ENCODE data around the gene CAMK1D. TPM values are rescaled to one million over a fixed set of nuclear protein-coding genes. Genes with fewer than 3 reads are reported as not detected.

Gene CAMK1D
- polyA plus RNA-seq, 1 donor (not counting 4 experiments of a cell fraction or from before 2014, with no cell fraction given): 0.76 TPM

- Histone ChIP-seq H3K4me1 (ENCODE audit: control insufficient read depth, extremely low read depth, insufficient read depth, low read length) (no peaks in the 10 kb centered on the region), H3K4me3 (ENCODE audit: control insufficient read depth in 2 of 3, extremely low read depth in 1 of 3, insufficient read depth in 2 of 3, low read depth in 1 of 3, low read length in 3 of 3) (no peak overlapping the region), H3K36me3 (ENCODE audit: control insufficient read depth in 2 of 2, extremely low read depth in 1 of 2, insufficient read depth in 2 of 2, low read length in 2 of 2) (no peaks in the 10 kb centered on the region), H3K79me2 (ENCODE audit: control insufficient read depth, insufficient read depth, low read length) (no peaks in the 10 kb centered on the region), H3K9ac (ENCODE audit: control insufficient read depth, extremely low read depth, insufficient read depth, low read length) (no peak overlapping the region), H3K27ac (ENCODE audit: control insufficient read depth, insufficient read depth, low read length) (no peak overlapping the region), H2AFZ (ENCODE audit: control insufficient read depth, low read length) (no peak overlapping the region), H3K9me3 (ENCODE audit: control insufficient read depth, low read depth, low read length) (no peaks in the 10 kb centered on the region), H4K20me1 (ENCODE audit: control insufficient read depth, extremely low read depth, insufficient read depth, low read length) (no peaks in the 10 kb centered on the region), H3K27me3 (ENCODE audit: control insufficient read depth, extremely low read depth, insufficient read depth, low read length) (no peaks in the 10 kb centered on the region), H3K9me1 (ENCODE audit: control insufficient read depth, extremely low read depth, insufficient read depth, low read length) (no peaks in the 10 kb centered on the region), H3K4me2 (ENCODE audit: control insufficient read depth, extremely low read depth, insufficient read depth, low read depth, low read length) (no peak overlapping the region)
- DNase-seq (ENCODE audit: low read depth, low spot score) (no peak), FAIRE-seq (no peak)
- dilution Hi-C loops (cut with MboI; ENCODE audit: extremely low pct_ligation_motif_present, low sequenced_read_pairs): loop anchor here (25.0 kb wide), 1 partner anchor 199 kb away; no protein-coding TSS in a partner anchor
- TF ChIP-seq CTCF (optimal IDR thresholded peaks at IDR 0.05 in 1 of 3, IDR thresholded peaks at IDR 0.05 in 1 of 3, conservative IDR thresholded peaks at IDR 0.05 in 1 of 3; ENCODE audit: extremely low read depth in 1 of 3, insufficient read depth in 2 of 3, low read length in 3 of 3) (no peak), EZH2 (IDR thresholded peaks at IDR 0.05; ENCODE audit: low read length) (no peak)
Observed at GRCh38 chr10:12661671-12662070, 312.3 kb downstream of the CAMK1D start.

DNA sequence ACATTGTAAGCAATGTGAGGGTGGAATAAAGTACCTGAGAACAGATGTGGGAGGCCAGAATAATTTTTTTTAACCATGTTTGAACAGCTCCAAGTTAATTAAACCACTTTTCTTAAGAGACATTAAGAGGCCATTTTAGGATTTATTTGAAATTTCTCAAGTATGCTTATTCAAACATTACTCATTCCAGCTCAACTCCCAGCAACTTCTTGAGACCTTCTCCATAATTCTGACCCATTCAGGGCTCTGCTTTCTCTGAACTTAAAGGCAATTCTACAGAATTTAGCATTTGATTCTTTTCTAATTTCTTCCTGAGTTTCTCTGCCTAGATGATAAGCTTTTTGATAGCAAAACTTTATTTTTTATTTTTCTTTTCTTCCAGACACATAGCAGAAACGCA lies 314.5 kb downstream of the CAMK1D start:
- no peak overlapping the region for H3K27ac ChIP-seq (ENCODE audit: control insufficient read depth, insufficient read depth, low read length)
- no peak overlapping the region for H2AFZ ChIP-seq (ENCODE audit: control insufficient read depth, low read length)
- H3K79me2 ChIP-seq (ENCODE audit: control insufficient read depth, insufficient read depth, low read length): no peaks in the 10 kb centered on the region
- no peaks in the 10 kb centered on the region for H3K9me1 ChIP-seq (ENCODE audit: control insufficient read depth, extremely low read depth, insufficient read depth, low read length)
- no peak overlapping the region for H3K9ac ChIP-seq (ENCODE audit: control insufficient read depth, extremely low read depth, insufficient read depth, low read length)
- H3K9me3 ChIP-seq (ENCODE audit: control insufficient read depth, low read depth, low read length): no peaks in the 10 kb centered on the region
- no peak overlapping the region for H3K4me2 ChIP-seq (ENCODE audit: control insufficient read depth, extremely low read depth, insufficient read depth, low read depth, low read length)
- no peaks in the 10 kb centered on the region for H3K4me1 ChIP-seq (ENCODE audit: control insufficient read depth, extremely low read depth, insufficient read depth, low read length)
- no peak for FAIRE-seq
- DNase-seq (ENCODE audit: low read depth, low spot score): no peak
- dilution Hi-C loops (cut with MboI; ENCODE audit: extremely low pct_ligation_motif_present, low sequenced_read_pairs): loop anchor here (25.0 kb wide), 1 partner anchor 202 kb away; no protein-coding TSS in a partner anchor
- no peaks in the 10 kb centered on the region for H3K36me3 ChIP-seq (ENCODE audit: control insufficient read depth in 2 of 2, extremely low read depth in 1 of 2, insufficient read depth in 2 of 2, low read length in 2 of 2)
- H3K4me3 ChIP-seq (ENCODE audit: control insufficient read depth in 2 of 3, extremely low read depth in 1 of 3, insufficient read depth in 2 of 3, low read depth in 1 of 3, low read length in 3 of 3): no peak overlapping the region
- H3K27me3 ChIP-seq (ENCODE audit: control insufficient read depth, extremely low read depth, insufficient read depth, low read length): no peaks in the 10 kb centered on the region
- no peaks in the 10 kb centered on the region for H4K20me1 ChIP-seq (ENCODE audit: control insufficient read depth, extremely low read depth, insufficient read depth, low read length)
- TF ChIP-seq EZH2 (IDR thresholded peaks at IDR 0.05; ENCODE audit: low read length) (no peak), CTCF (optimal IDR thresholded peaks at IDR 0.05 in 1 of 3, IDR thresholded peaks at IDR 0.05 in 1 of 3, conservative IDR thresholded peaks at IDR 0.05 in 1 of 3; ENCODE audit: extremely low read depth in 1 of 3, insufficient read depth in 2 of 3, low read length in 3 of 3) (no peak)

Data from keratinocyte (primary cell).